Activated CD8-positive, alpha-beta T cell treated with anti-CD3 and anti-CD28 coated beads for 36 hours (primary cell): ENCODE results near the gene RILPL2. TPM values are rescaled to one million over a fixed set of nuclear protein-coding genes. Genes with fewer than 3 reads are reported as not detected.
"Not testable (repeated sequence)": the region's sequence is repeated elsewhere in the genome, so short reads cannot be mapped to it uniquely, and the experiment has no call there.

Source experiments
- ATAC-seq: fragments of 200-7000 bp; cut with Tn5 transposase; one replicate; pipeline ENCODE4 v1.10.0; 2021; ENCODE audit warnings: mild to moderate bottlenecking, moderate library complexity
- CTCF ChIA-PET: fragments of 350-600 bp; sonication (Branson Sonifier 250); formaldehyde crosslinking; loops from one replicate; lab custom pipeline; 2021; ENCODE audit warnings: antibody characterized with exemption; lab: Charles Lee
- POLR2A ChIA-PET: fragments of 350-600 bp; sonication (Branson Sonifier 250); formaldehyde crosslinking; loops from one replicate; lab custom pipeline; 2021; ENCODE audit warnings: antibody characterized with exemption; lab: Charles Lee
- DNase-seq: peaks from one replicate; pipeline ENCODE4 v3.0.0-alpha.2; 2020
- H3K27ac Mint-ChIP-seq: one replicate; pipeline ENCODE4 v1.8.0; 2021; ENCODE audit warnings: mild to moderate bottlenecking, mixed read lengths
- H3K27me3 Mint-ChIP-seq: one replicate; pipeline ENCODE4 v1.8.0; 2021; ENCODE audit warnings: mixed read lengths
- H3K36me3 Mint-ChIP-seq: one replicate; pipeline ENCODE4 v1.8.0; 2021; ENCODE audit warnings: low read depth, mixed read lengths
- H3K4me1 Mint-ChIP-seq: one replicate; pipeline ENCODE4 v1.8.0; 2021; ENCODE audit warnings: low read depth, mixed read lengths
- H3K4me3 Mint-ChIP-seq: one replicate; pipeline ENCODE4 v1.8.0; 2021; ENCODE audit warnings: mild to moderate bottlenecking, moderate library complexity, mixed read lengths
- H3K9me3 Mint-ChIP-seq: one replicate; pipeline ENCODE4 v1.8.0; 2021; ENCODE audit warnings: mixed read lengths
- intact Hi-C: fragments of 100-400 bp; cut with micrococcal nuclease; formaldehyde crosslinking; loops from one replicate; pipeline ENCODE4 v1.10.0; 2022
- total RNA-seq, 2 experiments: library from RNA; stranded (reverse); gene quantifications; one replicate each; pipeline ENCODE4 v1.2.3, GENCODE V29; 2021
- TF ChIP-seq, protein P1 (sequence below): fragments of 200-600 bp; IDR thresholded peaks from one replicate; pipeline ENCODE4 v1.8.0; 2022; ENCODE audit warnings: antibody characterized with exemption, mild to moderate bottlenecking

RILPL2 gene, protein sequence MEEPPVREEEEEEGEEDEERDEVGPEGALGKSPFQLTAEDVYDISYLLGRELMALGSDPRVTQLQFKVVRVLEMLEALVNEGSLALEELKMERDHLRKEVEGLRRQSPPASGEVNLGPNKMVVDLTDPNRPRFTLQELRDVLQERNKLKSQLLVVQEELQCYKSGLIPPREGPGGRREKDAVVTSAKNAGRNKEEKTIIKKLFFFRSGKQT
- 1 to 10 TPM; 9.0 to 9.3 TPM for total RNA-seq

DNA sequence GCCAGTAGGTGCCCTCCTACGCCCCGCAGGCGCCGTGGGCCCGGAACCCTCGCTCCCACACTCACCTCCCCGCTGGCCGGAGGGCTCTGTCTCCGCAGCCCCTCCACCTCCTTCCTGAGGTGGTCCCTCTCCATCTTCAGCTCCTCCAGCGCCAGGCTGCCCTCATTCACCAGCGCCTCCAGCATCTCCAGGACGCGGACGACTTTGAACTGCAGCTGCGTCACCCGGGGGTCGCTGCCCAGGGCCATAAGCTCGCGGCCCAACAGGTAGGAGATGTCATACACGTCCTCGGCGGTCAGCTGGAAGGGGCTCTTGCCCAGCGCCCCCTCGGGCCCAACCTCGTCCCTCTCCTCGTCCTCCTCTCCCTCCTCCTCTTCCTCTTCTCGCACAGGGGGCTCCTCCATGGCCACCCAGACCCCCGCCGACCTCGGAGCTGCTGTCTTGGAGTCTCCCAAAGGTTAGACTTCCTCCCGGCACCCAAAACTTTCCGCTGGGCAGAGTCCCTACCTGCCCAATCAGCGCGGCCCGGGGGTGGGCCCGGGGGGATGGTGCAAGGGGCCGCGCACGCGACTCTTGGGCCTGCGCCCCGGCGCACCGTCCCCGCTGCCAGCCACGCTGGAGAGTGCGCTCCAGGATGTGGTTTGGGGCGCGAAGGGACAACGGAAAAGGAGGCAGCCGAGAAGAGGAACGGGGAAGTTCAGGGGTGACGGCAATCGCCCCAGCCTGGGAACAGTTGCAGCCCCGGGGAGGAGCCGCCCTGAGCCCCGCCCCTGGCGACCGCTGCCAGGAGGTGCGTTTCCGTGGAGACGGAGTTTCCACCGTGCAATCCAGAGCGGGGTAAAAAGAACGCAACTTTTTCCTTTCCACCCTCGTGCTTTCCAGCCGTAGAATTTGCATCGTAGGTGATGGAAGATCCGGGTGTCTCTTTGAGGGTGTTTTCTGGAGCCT is at the start of gene RILPL2:
Gene RILPL2 (minus strand): TSS at position 668 of the 948 bp plus-strand sequence. CDS start 264 bp downstream, at position 404.
- intact Hi-C loops: no loop called here
- Mint-ChIP-seq H3K27me3 (no peaks in the 10 kb centered on the region), H3K4me1 (peaks cover 32% of the 10 kb centered on the region), H3K36me3 (peaks cover 22% of the 10 kb centered on the region), H3K4me3 (peak within 1 kb of the TSS; percentile 96), H3K27ac (peak within 1 kb of the TSS; percentile 97), H3K9me3 (no peaks in the 10 kb centered on the region)
- CTCF ChIA-PET: interaction anchor here (1.2 to 1.8 kb wide), 2 partner anchors 13 to 32 kb away, joined by 3 to 5 read pairs; no protein-coding TSS in a partner anchor
- ATAC-seq (peak; percentile 87), DNase-seq (peak; percentile 95)
- TF ChIP-seq, protein P1, sequence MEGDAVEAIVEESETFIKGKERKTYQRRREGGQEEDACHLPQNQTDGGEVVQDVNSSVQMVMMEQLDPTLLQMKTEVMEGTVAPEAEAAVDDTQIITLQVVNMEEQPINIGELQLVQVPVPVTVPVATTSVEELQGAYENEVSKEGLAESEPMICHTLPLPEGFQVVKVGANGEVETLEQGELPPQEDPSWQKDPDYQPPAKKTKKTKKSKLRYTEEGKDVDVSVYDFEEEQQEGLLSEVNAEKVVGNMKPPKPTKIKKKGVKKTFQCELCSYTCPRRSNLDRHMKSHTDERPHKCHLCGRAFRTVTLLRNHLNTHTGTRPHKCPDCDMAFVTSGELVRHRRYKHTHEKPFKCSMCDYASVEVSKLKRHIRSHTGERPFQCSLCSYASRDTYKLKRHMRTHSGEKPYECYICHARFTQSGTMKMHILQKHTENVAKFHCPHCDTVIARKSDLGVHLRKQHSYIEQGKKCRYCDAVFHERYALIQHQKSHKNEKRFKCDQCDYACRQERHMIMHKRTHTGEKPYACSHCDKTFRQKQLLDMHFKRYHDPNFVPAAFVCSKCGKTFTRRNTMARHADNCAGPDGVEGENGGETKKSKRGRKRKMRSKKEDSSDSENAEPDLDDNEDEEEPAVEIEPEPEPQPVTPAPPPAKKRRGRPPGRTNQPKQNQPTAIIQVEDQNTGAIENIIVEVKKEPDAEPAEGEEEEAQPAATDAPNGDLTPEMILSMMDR: no peak
- POLR2A ChIA-PET: interaction anchor here (0.9 to 3.1 kb wide), 10 partner anchors 10 to 72 kb away, joined by 3 to 17 read pairs (median 4); partner anchors contain the start of genes KMT5A, SBNO1 and SNRNP35

GRCh38 chr12:123485756-123486155 is 49.3 kb upstream of the RILPL2 start:
- no peak for ATAC-seq
- Mint-ChIP-seq H3K4me1 (peaks cover 20% of the 10 kb centered on the region), H3K27me3 (no peaks in the 10 kb centered on the region), H3K4me3 (no peak overlapping the region), H3K27ac (no peak overlapping the region), H3K36me3 (no peaks in the 10 kb centered on the region), H3K9me3 (no peaks in the 10 kb centered on the region)
- ChIA-PET POLR2A (interaction anchor here (3.0 kb wide), 1 partner anchor 11 kb away, joined by 11 read pairs; no protein-coding TSS in a partner anchor), CTCF (no interaction called here)
- DNase-seq: no peak
- intact Hi-C loops: no loop called here
- TF ChIP-seq, protein P1: no peak

DNA sequence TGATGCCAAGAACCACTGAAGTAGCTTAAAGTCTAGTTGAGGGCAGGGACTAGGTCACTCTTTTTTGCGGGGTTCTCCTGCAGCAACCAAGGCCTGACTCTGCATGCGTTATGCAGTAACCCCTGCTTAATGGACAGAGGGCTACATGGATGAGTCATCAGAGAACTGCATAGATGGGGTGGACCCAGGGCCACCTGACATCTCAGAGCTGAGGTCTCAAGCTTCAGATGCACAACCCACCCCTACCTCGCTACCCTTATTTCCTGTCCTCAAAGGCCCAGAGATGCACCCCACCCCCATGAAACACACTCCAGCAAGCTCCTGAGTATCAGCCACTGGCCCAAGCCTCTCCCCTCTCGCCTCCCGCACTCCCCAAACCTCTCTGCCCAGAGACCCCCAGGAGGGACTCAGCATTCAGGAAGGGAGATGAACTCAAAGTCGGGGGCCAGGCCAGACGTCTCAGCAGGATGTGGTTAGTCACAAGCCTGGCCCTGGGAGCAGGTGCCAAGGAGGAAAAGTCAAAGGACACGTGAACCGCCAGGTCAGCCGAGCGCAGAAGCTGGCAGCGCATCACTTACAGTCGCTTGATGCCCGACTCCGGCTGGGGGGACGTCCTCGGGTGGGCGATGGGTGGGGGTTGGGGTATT is 47.2 kb upstream of the RILPL2 start:
- DNase-seq: peak; percentile 34
- POLR2A ChIA-PET: interaction anchor here (0.9 to 3.0 kb wide), 3 partner anchors 9 to 227 kb away, joined by 3 to 11 read pairs (median 3); no protein-coding TSS in a partner anchor
- Mint-ChIP-seq H3K4me3 (no peak overlapping the region), H3K27ac (peak overlapping the region; percentile 37), H3K4me1 (peaks cover 23% of the 10 kb centered on the region), H3K27me3 (no peaks in the 10 kb centered on the region), H3K36me3 (no peaks in the 10 kb centered on the region), H3K9me3 (no peaks in the 10 kb centered on the region)
- TF ChIP-seq, protein P1: no peak
- CTCF ChIA-PET: interaction anchor here (2.1 kb wide), 1 partner anchor 98 kb away, joined by 7 read pairs; no protein-coding TSS in a partner anchor
- ATAC-seq: peak; percentile 72
- intact Hi-C loops: no loop called here

- intact Hi-C loops: no loop called here
- H3K27ac Mint-ChIP-seq: no peak overlapping the region
- no peaks in the 10 kb centered on the region for H3K27me3 Mint-ChIP-seq
- H3K4me1 Mint-ChIP-seq: peaks cover 23% of the 10 kb centered on the region
- no peak for ATAC-seq
- TF ChIP-seq, protein P1: no peak
- no peaks in the 10 kb centered on the region for H3K36me3 Mint-ChIP-seq
- ChIA-PET POLR2A (interaction anchor here (0.9 to 3.0 kb wide), 3 partner anchors 9 to 226 kb away, joined by 3 to 11 read pairs (median 3); no protein-coding TSS in a partner anchor), CTCF (interaction anchor here (2.1 kb wide), 1 partner anchor 99 kb away, joined by 7 read pairs; no protein-coding TSS in a partner anchor)
- no peak overlapping the region for H3K4me3 Mint-ChIP-seq
- H3K9me3 Mint-ChIP-seq: no peaks in the 10 kb centered on the region
- no peak for DNase-seq
These were observed 46.4 kb upstream of the RILPL2 start for GRCh38 chr12:123482876-123483275.

- CTCF ChIA-PET, H3K36me3 Mint-ChIP-seq, H3K27ac Mint-ChIP-seq, H3K9me3 Mint-ChIP-seq, ATAC-seq, H3K27me3 Mint-ChIP-seq, DNase-seq, intact Hi-C loops, H3K4me3 Mint-ChIP-seq, POLR2A ChIA-PET: not testable (repeated sequence)
- peaks cover 23% of the 10 kb centered on the region for H3K4me1 Mint-ChIP-seq
These were observed 44.8 kb upstream of the RILPL2 start for GRCh38 chr12:123481251-123481650.
